ENCODE measurements around the gene RNF180.

The RNF180 gene

GRCh38 chr5:64180661-64181343 is 15.2 kb downstream of the RNF180 start:
- Histone ChIP-seq H3K9me3 (ENCODE audit: insufficient read depth, low read length) (no peaks in the 10 kb centered on the region), H3K27me3 (ENCODE audit: low read depth, low read length) (no peaks in the 10 kb centered on the region), H2AFZ (ENCODE audit: low read depth, low read length) (no peak overlapping the region), H3K36me3 (replicated peaks; ENCODE audit: low read depth, low read length) (no peaks in the 10 kb centered on the region), H4K20me1 (ENCODE audit: insufficient read depth, low read length) (no peaks in the 10 kb centered on the region), H3K4me3 (ENCODE audit: low read length) (no peak overlapping the region), H3K27ac (ENCODE audit: low read length) (no peak overlapping the region), H3K4me1 (ENCODE audit: low read length) (peaks cover 3% of the 10 kb centered on the region; the same call in 1 of the 2 replicates), H3K4me2 (ENCODE audit: low read length) (no peak overlapping the region), H3K9ac (ENCODE audit: low read length) (no peak overlapping the region), H3K79me2 (ENCODE audit: low read length) (no peaks in the 10 kb centered on the region)
- TF ChIP-seq EZH2phosphoT487 (IDR thresholded peaks at IDR 0.05; ENCODE audit: low read depth) (no peak), CTCF (IDR thresholded peaks at IDR 0.05; ENCODE audit: low read depth, low read length) (no peak)

- no peaks in the 10 kb centered on the region for H3K9me3 ChIP-seq (ENCODE audit: insufficient read depth, low read length)
- H3K79me2 ChIP-seq (ENCODE audit: low read length): no peaks in the 10 kb centered on the region
- no peak overlapping the region for H3K9ac ChIP-seq (ENCODE audit: low read length)
- H3K4me3 ChIP-seq (ENCODE audit: low read length): no peak overlapping the region
- H3K36me3 ChIP-seq (replicated peaks; ENCODE audit: low read depth, low read length): no peaks in the 10 kb centered on the region
- H4K20me1 ChIP-seq (ENCODE audit: insufficient read depth, low read length): no peaks in the 10 kb centered on the region
- H3K4me1 ChIP-seq (ENCODE audit: low read length): peaks cover 3% of the 10 kb centered on the region; the same call in 1 of the 2 replicates
- TF ChIP-seq CTCF (IDR thresholded peaks at IDR 0.05; ENCODE audit: low read depth, low read length): no peak
- no peak for TF ChIP-seq EZH2phosphoT487 (IDR thresholded peaks at IDR 0.05; ENCODE audit: low read depth)
- no peak overlapping the region for H3K4me2 ChIP-seq (ENCODE audit: low read length)
- no peak overlapping the region for H2AFZ ChIP-seq (ENCODE audit: low read depth, low read length)
- H3K27me3 ChIP-seq (ENCODE audit: low read depth, low read length): no peaks in the 10 kb centered on the region
- no peak overlapping the region for H3K27ac ChIP-seq (ENCODE audit: low read length)
These were observed 15.8 kb downstream of the RNF180 start for GRCh38 chr5:64181440-64181839.

- TF ChIP-seq EZH2phosphoT487 (IDR thresholded peaks at IDR 0.05; ENCODE audit: low read depth): no peak
- TF ChIP-seq CTCF (IDR thresholded peaks at IDR 0.05; ENCODE audit: low read depth, low read length): no peak
- peaks cover 8% of the 10 kb centered on the region for H3K4me1 ChIP-seq (ENCODE audit: low read length)
These were observed 18.3 kb downstream of the RNF180 start for GRCh38 chr5:64183956-64184355.

GRCh38 chr5:64184832-64185231 is 19.2 kb downstream of the RNF180 start:
- Histone ChIP-seq H3K27me3 (ENCODE audit: low read depth, low read length) (no peaks in the 10 kb centered on the region), H3K4me3 (ENCODE audit: low read length) (no peak overlapping the region), H4K20me1 (ENCODE audit: insufficient read depth, low read length) (no peaks in the 10 kb centered on the region), H3K79me2 (ENCODE audit: low read length) (no peaks in the 10 kb centered on the region), H3K9me3 (ENCODE audit: insufficient read depth, low read length) (no peaks in the 10 kb centered on the region), H3K9ac (ENCODE audit: low read length) (no peak overlapping the region), H3K36me3 (replicated peaks; ENCODE audit: low read depth, low read length) (no peaks in the 10 kb centered on the region), H2AFZ (ENCODE audit: low read depth, low read length) (no peak overlapping the region), H3K27ac (ENCODE audit: low read length) (no peak overlapping the region), H3K4me1 (ENCODE audit: low read length) (peaks cover 12% of the 10 kb centered on the region), H3K4me2 (ENCODE audit: low read length) (no peak overlapping the region)
- TF ChIP-seq EZH2phosphoT487 (IDR thresholded peaks at IDR 0.05; ENCODE audit: low read depth) (no peak), CTCF (IDR thresholded peaks at IDR 0.05; ENCODE audit: low read depth, low read length) (no peak)

More at GRCh38 chr5:64183956-64184355, 18.3 kb downstream of the RNF180 start:
- no peaks in the 10 kb centered on the region for H3K36me3 ChIP-seq (replicated peaks; ENCODE audit: low read depth, low read length)
- no peaks in the 10 kb centered on the region for H3K9me3 ChIP-seq (ENCODE audit: insufficient read depth, low read length)
- H4K20me1 ChIP-seq (ENCODE audit: insufficient read depth, low read length): no peaks in the 10 kb centered on the region
- H3K9ac ChIP-seq (ENCODE audit: low read length): no peak overlapping the region
- no peaks in the 10 kb centered on the region for H3K79me2 ChIP-seq (ENCODE audit: low read length)
- no peak overlapping the region for H2AFZ ChIP-seq (ENCODE audit: low read depth, low read length)
- H3K27ac ChIP-seq (ENCODE audit: low read length): no peak overlapping the region
- H3K27me3 ChIP-seq (ENCODE audit: low read depth, low read length): no peaks in the 10 kb centered on the region
- no peak overlapping the region for H3K4me3 ChIP-seq (ENCODE audit: low read length)
- H3K4me2 ChIP-seq (ENCODE audit: low read length): no peak overlapping the region
